MCF 10A (cell line): Measurements from ENCODE around the gene CACNA2D1. TPM values are rescaled to one million over a fixed set of nuclear protein-coding genes. Genes with fewer than 3 reads are reported as not detected.

Experiments
- BruUV-seq: library from RNA; stranded (reverse); fragments of 400-500 nt; replicated peaks from 2 replicates; lab custom pipeline; 2021; lab: Mats Ljungman, UMichigan
- CTCF ChIA-PET: fragments of 300-600 bp; sonication (Branson Sonifier 250); formaldehyde crosslinking; extraction: SDS; loops from one replicate; lab custom pipeline; 2021; ENCODE audit warnings: antibody characterized with exemption, inconsistent platforms; lab: Yijun Ruan, JAX
- POLR2A ChIA-PET: fragments of 300-600, 350-650 bp; sonication (Branson Sonifier 250); formaldehyde crosslinking; extraction: SDS; loops from one replicate; lab custom pipeline; 2020; ENCODE audit warnings: antibody characterized with exemption, inconsistent platforms; lab: Yijun Ruan, JAX
- DNase-seq: peaks from one replicate; pipeline ENCODE4 v3.0.0-alpha.2; 2018; ENCODE audit not compliant: unreplicated experiment
- H3K27ac Mint-ChIP-seq: one replicate; pipeline ENCODE4 v1.8.0; 2022; ENCODE audit warnings: mild to moderate bottlenecking, low read depth, mixed read lengths; ENCODE audit not compliant: unreplicated experiment
- H3K27me3 Mint-ChIP-seq: one replicate; pipeline ENCODE4 v1.8.0; 2022; ENCODE audit warnings: mixed read lengths; ENCODE audit not compliant: insufficient read depth, unreplicated experiment
- H3K36me3 Mint-ChIP-seq: one replicate; pipeline ENCODE4 v1.8.0; 2022; ENCODE audit warnings: mild to moderate bottlenecking, moderate library complexity, mixed read lengths; ENCODE audit not compliant: insufficient read depth, unreplicated experiment
- H3K4me1 Mint-ChIP-seq: one replicate; pipeline ENCODE4 v1.8.0; 2022; ENCODE audit warnings: mixed read lengths; ENCODE audit not compliant: insufficient read depth, unreplicated experiment
- H3K4me3 Mint-ChIP-seq: one replicate; pipeline ENCODE4 v1.8.0; 2022; ENCODE audit warnings: mild to moderate bottlenecking, moderate library complexity, mixed read lengths; ENCODE audit not compliant: unreplicated experiment
- H3K9me3 Mint-ChIP-seq: one replicate; pipeline ENCODE4 v1.8.0; 2022; ENCODE audit warnings: mixed read lengths; ENCODE audit not compliant: unreplicated experiment
- CTCF ChIP-seq: fragments of 200-600 bp; IDR thresholded peaks from one replicate; pipeline ENCODE4 v1.8.0; 2022; ENCODE audit warnings: antibody characterized with exemption, mild to moderate bottlenecking; ENCODE audit not compliant: unreplicated experiment
- intact Hi-C: fragments of 100-400 bp; cut with micrococcal nuclease; formaldehyde crosslinking; loops from 2 replicates; pipeline ENCODE4 v1.14.1; 2022
- total RNA-seq: library from RNA; stranded (reverse); gene quantifications from 2 replicates; pipeline ENCODE4 v1.2.3, GENCODE V29; 2022

CACNA2D1 gene
- total RNA-seq, 1 experiment from 2014 or later, result not detected

GRCh38 chr7:82200601-82201000, 243.0 kb downstream of the CACNA2D1 start:
- no peak overlapping the region for H3K4me3 Mint-ChIP-seq
- ChIA-PET CTCF (interaction anchor here (0.7 kb wide), 1 partner anchor 31 kb away, joined by 3 read pairs; no protein-coding TSS in a partner anchor), POLR2A (no interaction called here)
- H3K27me3 Mint-ChIP-seq, result peaks cover 33% of the 10 kb centered on the region
- H3K9me3 Mint-ChIP-seq, result no peaks in the 10 kb centered on the region
- intact Hi-C loops, result no loop called here
- H3K4me1 Mint-ChIP-seq, result no peaks in the 10 kb centered on the region
- no peaks in the 10 kb centered on the region for H3K36me3 Mint-ChIP-seq
- no peak for TF ChIP-seq CTCF
- H3K27ac Mint-ChIP-seq, result no peak overlapping the region
- BruUV-seq, result no TSS peak
- no peak for DNase-seq

- no peak for DNase-seq
- Mint-ChIP-seq H3K4me3 (no peak overlapping the region), H3K36me3 (no peaks in the 10 kb centered on the region), H3K4me1 (no peaks in the 10 kb centered on the region), H3K27me3 (peaks cover 61% of the 10 kb centered on the region), H3K9me3 (no peaks in the 10 kb centered on the region), H3K27ac (no peak overlapping the region)
- ChIA-PET CTCF (no interaction called here), POLR2A (no interaction called here)
- no peak for TF ChIP-seq CTCF
- intact Hi-C loops, result no loop called here
- BruUV-seq, result no TSS peak
These were observed 249.4 kb downstream of the CACNA2D1 start for GRCh38 chr7:82194016-82194643.

GRCh38 chr7:82188636-82189035, 254.9 kb downstream of the CACNA2D1 start:
- H3K4me3 Mint-ChIP-seq, result no peak overlapping the region
- CTCF ChIA-PET, result no interaction called here
- no peak overlapping the region for H3K27ac Mint-ChIP-seq
- intact Hi-C loops, result no loop called here
- no peaks in the 10 kb centered on the region for H3K36me3 Mint-ChIP-seq
- no peak for DNase-seq
- TF ChIP-seq CTCF, result no peak
- BruUV-seq, result no TSS peak
- no peaks in the 10 kb centered on the region for H3K9me3 Mint-ChIP-seq
- POLR2A ChIA-PET, result no interaction called here
- peaks cover 53% of the 10 kb centered on the region for H3K27me3 Mint-ChIP-seq
- no peaks in the 10 kb centered on the region for H3K4me1 Mint-ChIP-seq

DNA sequence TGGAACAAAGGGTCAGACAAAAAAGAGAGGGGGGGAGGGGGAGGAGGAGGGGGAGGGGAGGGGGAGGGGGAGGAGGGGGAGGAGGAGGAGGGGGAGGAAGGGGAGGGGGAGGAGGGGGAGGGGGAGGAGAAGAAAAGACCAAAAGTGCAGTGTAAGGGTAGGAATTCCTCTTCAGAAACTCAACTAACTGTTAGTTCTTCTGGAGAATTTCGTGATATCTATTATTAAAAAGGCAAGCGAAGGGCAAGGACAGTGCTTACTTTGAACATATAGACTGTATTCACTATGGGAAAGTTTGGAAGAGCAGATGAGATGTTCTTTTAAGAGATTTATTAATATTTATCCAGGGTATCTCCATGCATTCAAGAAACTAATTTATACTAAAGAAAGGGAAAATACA, 258.1 kb downstream of the CACNA2D1 start:
- H3K27me3 Mint-ChIP-seq, result peaks cover 52% of the 10 kb centered on the region
- POLR2A ChIA-PET, result no interaction called here
- BruUV-seq, result no TSS peak
- no peaks in the 10 kb centered on the region for H3K9me3 Mint-ChIP-seq
- no peak for TF ChIP-seq CTCF
- no peaks in the 10 kb centered on the region for H3K36me3 Mint-ChIP-seq
- H3K4me3 Mint-ChIP-seq, result no peak overlapping the region
- CTCF ChIA-PET, result no interaction called here
- intact Hi-C loops, result no loop called here
- no peaks in the 10 kb centered on the region for H3K4me1 Mint-ChIP-seq
- H3K27ac Mint-ChIP-seq, result no peak overlapping the region
- no peak for DNase-seq
